CD4-positive, alpha-beta T cell treated with Interferon alpha-2 for 1 hour (primary cell): ENCODE data around the gene TMEM132D.

Experiments
- DNase-seq, 2 donors: peaks; one replicate each; pipeline ENCODE4 v3.0.0-alpha.2; 2020 to 2022

The TMEM132D gene

DNA sequence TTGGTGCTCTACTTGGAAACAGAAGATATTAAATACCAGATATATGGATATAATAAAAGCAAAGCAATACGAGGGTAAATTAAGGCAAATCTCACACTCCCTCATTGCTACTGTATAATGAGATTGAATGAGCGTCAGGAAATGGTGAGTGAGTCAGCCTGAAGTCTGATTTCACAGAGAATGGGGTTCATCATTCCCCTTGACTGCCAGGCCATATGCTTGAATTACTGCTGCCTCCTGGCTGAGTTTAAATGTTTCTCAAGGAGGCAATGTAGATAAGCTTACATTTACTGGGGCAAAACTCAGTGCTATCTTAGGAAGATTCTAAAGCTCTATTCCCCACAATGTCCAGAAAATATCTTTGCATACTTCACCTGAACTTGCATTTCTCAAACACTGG is 380.2 kb downstream of the TMEM132D start:
- DNase-seq, result no peak

DNA sequence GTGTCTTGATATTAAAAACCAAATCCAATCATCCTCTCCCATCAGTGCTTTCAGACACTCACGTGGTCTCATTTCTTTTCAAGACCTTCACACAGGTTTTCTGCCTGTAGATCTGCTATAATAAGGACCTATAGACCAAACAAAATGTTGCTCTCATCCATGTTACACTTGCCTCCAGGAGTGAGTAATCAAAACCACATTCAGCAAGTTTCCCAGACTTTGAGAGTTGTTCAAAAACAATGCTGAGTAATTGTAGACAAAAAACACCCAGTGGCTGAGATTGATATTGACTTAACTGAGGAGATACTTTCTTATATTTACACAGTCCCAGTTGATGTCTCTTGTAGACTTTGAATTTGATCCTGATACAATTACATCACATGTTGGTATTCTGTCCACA is 383.1 kb downstream of the TMEM132D start:
- no peak for DNase-seq

DNA sequence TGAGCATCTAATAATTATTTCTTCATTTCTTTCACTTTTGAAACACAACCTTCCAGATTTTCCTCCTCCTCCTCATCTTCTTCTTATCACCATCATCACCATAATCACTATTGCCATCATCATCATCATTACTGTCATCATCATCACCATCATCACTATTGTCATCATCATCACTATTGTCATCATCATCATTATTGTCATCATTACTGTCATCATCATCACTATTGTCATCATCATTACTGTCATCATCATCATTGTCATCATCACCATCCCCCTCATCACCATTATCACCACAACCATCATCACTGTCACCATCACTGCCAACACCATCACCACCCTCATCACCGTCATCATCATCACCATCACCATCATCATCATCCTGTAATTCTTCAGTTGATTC is 400.0 kb downstream of the TMEM132D start:
- no peak for DNase-seq

DNA sequence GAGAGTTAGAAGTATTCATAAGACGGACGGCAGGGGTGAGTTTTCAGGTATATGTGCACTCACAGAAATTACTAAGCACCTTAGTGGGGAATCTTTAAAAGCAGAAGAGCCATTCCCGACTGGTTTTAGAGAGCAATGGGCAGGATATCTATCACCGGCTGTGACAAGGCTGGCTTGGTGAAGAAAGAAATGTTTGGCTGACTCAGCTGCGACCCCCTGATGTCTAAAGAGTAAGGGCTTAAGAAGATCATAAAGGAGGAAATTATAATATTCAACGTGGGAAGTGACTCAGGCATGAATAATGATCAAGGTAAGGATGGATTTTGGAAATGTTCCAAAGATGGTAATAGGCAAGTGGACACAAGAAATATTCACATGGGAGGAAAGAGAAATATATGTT is 407.6 kb downstream of the TMEM132D start:
- no peak for DNase-seq

DNA sequence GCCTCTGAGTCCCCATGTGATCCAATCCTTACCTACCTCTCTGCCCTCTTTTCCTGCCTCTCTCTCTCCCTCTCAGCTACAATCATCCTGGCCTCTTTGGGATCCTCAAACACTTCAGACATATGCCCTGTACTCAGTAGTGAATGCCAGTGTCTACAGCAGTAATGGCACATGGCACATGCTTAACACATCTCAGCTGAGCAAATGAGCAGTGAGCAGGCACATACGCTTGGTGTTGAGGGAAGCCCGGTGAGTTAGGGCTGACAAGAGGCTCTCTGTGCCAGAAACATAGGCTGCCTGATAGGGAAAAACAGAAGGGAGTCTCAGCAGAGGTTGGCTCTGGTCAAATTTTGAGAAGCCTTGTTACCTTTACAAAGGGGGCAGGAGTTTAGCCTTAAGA is 409.1 kb downstream of the TMEM132D start:
- no peak for DNase-seq

DNA sequence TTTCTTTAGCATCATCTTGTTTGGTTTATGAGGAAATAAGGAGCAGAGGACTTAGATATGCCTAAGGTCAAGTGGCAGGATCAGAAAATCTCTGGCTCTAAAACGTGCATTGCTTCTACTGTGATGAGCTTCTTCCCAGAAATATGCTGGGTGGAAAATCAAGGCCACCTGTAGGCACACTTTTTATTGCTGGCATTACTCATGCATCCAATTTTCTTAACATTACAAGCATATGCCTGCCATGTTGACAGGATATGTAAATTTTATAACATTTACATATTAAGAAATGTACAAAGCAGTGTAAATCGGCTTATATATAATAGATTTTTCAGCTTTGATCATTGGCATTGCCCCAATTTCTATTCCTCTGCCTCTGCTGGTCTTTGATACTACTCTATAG is 409.6 kb downstream of the TMEM132D start:
- DNase-seq, result no peak

DNA sequence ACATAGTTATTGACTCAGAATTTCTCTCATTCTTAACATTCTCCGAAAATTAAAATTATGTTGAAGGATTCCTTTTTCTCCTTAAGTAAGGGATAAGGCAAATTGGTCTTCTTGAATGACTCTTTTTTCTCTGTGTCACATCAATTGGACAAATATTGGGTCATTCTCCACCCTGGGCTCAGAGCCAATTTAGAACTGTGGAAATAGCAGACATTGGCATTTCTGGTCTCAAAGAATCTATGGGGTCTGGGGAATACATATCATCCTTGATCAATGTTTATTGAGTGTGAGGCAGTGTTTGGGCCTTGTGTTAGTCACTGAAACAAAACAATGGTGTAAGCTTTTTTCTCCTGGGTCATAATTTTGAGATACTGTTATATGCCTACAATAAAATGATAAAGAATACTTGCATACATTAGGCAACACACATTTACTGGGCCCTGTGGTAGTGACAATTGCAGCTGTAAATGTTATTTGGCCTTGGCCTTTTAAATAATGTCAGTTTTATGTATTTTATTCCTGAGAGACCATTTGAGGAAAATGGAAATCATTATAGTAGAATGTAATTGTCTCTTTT is 414.6 kb downstream of the TMEM132D start:
- no peak for DNase-seq

DNA sequence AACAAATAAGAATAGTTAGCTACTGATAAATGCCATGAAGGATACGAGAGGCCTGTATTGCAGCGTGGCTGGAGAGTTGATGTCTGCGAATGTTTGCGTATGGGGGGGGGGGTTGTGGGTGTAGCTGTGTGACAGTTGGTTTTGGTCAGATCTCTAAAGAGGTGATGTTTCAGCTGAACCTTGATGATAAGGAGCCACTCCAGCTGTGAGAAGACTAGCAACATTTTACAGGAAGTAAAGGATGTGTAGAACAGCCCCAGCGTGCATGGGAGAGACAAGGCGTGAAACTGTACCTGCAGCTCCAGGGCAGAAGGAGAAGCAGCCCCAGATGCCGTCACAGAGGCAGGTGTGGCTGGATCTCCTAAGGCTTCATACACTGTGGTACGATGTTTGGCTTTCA is 416.9 kb downstream of the TMEM132D start:
- no peak for DNase-seq

DNA sequence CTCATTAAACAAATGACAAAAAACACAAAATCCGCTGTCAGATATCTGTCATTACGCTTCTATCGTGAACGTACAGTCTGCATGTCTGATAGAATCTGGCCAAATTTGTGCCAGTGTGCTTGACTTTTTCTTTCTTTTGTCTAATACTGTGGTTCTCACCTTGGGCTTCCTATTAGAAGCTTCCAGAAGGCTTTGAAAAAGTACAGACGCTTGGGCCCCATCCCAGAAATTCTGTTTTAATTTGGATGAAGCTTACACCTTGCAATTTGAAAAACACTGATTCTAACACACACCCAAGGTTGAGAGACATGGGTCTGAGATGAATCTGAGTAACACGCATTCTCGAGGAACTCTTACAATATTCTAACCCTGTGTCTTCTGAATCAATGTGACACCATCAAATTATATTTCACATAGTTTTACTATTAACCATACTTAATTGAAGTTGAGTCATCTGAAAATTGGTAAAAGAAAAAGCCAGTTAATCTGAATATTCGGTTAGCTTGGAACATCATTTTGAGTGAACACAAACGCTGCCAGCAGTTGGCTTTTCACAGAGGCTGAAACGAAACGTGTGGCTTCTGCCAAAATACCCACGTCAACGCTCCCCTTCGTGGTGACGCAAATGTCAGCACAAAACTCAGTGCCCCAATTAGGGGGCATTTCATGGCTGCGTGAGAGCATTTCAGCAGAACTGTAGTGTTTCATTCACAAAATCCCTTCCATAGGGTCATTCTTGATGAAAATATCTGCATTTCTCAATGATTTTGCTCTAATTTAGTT is 420.5 kb downstream of the TMEM132D start:
- DNase-seq, result no peak

DNA sequence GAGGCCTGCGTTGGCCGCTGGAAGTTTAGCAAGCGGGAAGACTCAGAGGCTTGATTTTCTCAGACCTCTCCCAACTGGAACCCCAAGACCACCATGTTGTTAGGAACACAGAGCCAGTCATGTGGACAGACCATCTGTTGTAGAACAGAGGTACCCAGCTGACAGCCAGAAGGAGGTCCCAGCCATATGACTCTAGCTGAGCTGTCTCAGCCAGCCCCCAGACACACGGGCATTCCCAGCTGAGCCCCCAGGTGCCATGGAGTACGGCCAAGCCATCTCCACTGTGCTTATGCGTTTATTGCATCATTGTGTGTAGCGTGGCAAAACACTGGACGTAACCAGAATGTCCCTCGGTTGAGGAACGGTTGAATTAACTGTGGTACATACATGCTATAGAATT is 421.9 kb downstream of the TMEM132D start:
- DNase-seq, result no peak

DNA sequence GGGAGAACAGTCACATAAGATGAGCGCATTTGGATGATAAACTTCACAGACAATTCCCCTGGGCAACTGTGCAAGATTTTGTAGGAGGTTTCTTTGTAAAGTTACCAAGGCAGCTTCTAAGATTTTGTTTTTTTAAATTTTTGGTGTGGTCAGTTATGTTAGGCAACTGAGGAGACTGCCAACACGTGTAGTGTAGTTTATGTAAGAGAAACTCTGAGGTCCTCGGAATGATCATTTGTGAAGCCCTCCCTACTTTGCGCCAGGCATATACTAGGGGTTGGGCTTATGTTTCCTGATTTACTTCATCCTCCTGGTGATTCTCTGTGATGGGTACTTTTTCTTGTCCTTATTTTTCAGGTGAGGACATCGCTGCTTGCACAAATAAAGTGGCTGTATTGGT is 433.6 kb downstream of the TMEM132D start:
- no peak for DNase-seq

DNA sequence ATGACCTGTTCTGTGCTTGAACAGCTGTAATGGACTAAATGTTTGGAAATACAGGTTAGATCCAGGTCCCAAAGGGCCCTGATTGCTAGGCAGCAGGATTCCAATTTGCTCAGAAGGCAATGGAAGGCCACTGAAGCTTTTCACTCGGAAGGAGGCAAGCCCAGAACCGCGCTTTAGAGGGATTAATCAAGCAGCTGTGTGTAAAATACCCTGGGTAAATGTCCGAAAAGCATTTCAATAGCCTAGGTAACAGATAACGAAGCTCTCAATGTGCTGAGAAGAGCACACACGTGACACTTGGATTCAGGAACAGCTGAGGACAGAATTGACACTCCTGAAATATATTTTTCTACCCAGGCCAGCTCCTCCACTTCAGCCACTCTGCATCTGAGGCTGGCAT is 436.1 kb downstream of the TMEM132D start:
- DNase-seq, result no peak

DNA sequence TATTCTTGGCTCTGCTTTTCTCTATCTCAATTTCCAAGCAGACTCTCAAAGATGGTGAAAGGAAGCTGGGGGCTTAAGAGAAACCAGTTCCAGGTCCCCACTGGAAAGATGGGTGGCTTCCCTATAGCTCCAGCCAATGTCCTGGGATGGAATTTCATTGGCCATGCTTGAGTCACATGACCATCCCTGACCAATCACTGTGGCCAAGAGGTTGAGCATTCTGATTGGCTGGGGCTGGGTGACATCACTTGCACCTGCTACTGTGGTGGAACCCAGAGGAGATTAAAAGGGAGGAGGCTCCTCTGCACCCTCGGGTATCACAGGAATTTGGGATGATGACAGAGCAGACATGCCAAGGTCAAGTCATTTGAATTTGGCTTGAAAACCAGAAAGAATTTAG is 436.5 kb downstream of the TMEM132D start:
- DNase-seq, result no peak

DNA sequence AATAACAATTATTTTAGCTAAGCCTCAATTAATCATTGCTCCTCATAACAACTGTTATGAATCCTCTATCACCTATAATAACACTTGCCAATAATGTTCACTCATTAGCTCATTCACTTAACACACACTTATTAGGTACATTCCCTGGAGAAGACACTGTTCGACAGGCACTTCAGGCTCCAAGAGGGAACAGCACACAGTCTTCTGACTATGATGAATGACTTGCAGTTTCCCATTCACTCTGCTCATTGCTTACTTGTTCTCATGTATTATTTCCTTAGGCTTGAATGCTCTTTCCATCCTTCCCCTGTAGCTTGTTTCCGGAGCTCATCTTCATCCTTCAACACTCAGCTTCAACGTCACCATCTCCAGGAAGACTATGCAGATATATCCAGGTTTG is 437.3 kb downstream of the TMEM132D start:
- no peak for DNase-seq

DNA sequence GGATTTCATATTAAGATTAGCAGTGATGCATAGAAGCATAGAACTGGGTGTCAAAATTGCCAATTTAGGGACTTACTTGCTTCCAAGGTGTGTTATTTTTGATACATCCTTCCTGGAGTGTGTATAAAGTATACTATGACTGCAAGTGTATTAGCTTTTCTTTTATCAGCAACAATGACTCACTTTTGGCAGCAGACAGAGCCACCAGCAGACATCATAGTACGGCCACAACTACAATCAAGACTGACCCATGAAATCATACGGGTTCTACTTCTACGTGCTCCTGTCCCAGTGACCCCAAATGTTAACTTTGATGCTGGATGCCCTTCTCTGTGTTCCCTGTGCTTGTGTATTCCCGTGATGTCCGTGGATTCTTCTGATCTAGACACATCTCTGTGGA is 443.9 kb downstream of the TMEM132D start:
- no peak for DNase-seq

DNA sequence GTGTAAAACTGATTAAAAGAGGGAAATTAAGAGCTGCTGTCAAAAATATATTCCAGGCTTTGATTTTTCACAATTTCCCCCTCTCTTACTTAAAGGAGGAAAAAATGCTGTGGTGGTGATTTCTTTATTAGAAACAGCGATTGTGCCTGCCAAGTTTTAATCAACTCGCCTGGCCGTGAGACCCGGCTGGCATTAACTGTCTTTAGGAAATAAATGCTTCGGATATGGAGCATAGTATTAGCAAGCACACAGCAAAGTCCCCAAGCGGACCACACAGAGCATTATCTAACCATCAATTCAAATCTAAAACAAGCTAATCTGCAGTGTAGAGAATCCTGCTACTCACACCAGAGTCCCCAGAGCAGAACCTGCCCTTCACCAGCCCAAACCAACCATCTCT is 457.1 kb downstream of the TMEM132D start:
- DNase-seq, result no peak

DNA sequence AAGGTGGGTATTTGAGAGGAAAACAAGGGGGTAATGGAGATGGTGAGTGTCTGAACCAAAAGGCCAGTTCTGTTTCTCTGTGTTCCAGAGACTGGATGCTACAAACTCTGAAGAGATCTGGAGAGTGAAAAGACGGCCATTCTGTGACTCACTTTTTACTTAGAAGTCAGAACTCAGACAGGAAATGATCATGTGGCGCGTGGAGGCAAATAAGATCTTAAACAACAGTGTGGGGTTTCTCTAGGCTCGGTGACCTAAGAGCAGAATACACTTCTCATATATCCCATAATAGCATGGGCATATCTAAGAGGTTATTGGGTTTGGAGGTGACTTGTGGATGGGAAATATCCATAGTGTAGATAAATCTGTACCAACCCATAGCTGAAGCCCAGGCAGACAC is 463.5 kb downstream of the TMEM132D start:
- no peak for DNase-seq

DNA sequence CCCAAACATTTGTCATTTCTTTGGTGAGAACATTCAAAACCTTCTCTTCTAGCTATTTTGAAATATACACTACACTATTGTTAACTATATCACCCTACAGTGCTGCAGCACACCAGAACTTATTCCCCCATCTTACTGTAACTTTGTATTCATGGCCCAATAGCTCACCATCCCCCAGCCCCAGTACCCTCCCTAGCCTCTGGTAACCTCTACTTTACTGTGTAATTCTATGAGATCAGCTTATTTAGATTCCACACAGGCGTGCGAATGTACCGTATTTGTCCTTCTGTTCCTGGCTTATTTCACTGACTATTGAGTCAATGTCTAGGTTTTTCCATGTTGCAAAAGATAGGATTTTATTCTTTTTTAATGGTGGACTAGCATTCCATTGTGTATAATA is 469.0 kb downstream of the TMEM132D start:
- DNase-seq, result no peak

DNA sequence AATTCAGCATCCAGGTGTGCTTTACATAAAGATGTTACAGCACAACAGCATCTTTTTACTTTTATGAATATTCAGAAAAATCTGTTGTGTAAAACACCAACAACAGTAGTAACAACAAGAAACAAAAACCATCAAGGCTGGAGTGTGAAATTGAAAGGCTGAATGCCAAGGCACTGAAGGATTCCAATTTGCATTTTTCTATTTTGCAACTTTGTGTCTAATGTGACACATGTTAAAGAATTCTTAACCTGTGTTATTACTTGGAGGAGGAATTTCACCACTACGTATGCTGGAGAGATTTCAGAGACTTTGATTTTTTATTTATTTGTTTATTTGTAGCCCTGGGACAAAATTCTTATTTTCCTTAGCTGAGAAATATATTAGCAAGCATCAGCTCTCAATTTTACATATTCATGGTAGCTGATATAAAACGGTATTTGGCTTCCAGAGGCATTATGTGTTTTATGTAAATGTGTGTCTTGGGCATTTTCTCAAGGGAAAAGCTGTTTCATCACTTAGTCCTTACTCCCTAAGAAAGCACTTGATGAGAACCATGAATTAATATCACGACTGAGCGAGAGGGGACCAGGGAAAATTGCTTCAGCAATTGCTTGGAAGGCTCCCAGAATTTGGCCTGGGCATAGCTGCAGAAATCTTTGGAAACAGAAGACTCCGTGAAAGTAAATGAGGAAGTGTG is 475.4 kb downstream of the TMEM132D start:
- no peak for DNase-seq

DNA sequence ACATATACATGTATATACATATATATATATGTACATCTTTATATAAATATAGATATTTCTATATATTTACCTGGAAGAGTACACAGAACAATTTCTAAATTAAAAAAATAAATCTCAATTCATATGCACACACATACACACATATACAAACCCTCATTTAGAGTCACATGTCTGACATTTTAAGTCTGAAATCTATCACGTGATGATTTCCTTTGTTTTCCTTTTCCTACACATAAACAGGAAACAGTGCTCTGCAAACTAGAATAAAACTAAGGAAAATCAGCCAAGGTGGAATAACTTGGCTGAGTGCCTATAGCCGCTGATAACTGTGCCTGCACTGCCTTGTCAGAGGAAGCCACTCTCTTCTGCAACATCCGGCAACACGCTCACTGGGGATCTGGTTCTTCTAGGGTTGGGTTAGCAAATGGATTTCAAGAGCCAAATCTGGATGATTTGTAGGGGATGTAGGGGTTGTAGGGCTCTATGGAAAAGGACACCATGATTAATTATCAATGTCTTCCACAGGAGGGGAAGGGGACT is 480.7 kb downstream of the TMEM132D start:
- DNase-seq, result no peak

DNA sequence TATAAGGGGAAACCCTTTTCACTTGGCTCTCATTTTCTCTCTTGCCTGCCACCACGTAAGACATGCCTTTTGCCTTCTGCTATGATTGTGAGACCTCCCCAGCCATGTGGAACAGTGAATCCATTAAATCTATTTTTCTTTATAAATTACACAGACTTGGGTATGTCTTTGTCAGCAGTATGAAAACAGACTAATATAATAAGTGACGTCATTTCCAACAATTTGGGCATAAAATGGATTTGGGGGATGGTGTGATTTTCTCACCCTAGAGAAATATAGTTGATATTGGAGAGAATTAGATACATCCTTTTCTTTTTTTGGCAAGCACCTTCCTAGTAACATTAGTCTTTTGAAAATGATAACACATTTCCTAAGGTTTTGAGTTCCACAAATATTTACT is 490.5 kb downstream of the TMEM132D start:
- DNase-seq, result no peak

DNA sequence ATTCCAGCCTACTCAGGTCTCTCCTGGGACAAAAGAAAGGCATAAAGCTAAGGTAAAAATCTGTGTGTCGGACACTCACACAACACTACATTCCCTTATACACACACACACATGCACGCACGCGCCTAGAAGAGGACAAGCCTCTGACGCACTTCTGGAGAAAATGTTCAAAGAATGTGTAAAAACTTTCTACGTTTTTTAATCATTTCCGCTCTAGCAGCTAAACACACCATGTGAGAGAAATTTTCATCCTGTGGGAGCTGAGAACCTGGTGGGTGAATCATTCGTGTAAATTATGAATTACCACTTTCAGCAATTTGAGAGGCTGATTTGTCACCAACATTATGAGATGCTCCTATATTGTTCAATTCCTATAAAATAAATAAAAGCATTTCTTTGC is 494.5 kb downstream of the TMEM132D start:
- DNase-seq, result no peak

DNA sequence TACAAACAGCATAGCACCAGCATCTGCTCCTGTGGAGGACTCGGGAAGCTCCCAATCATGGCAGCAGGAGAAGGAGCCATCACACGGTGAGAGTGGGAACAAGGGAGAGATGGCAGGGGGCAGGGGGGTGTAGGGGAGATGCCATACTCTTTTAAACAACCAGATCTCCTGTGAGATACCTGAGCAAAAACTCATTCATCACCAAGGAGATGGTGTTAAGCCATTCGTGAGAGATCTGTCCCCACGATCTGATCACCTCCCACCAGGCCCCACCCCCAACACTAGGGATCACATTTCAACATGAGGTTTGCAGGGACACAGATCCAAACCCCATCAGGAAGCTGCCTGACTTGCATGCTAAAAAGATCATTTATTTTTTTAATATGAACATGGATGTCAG is 499.3 kb downstream of the TMEM132D start:
- no peak for DNase-seq

DNA sequence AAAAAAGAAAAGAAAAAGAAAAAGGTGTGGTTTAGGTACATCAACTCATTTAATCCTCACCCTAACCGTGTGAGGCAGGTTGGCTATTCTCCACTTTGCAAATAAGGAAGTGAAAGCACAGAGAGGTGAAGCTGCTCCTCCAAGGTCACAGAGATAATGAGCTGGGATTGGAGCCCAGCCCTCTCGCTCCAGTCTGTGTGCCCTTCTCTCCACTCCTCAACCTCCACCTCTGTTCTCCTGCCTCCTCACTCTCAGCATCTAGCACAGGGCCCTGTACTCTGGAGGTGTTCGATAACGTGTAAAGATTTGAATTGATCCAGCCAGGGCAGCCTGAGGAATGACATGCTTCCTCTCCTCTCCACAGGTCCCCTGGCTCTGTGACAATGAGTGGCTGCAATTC is 502.3 kb downstream of the TMEM132D start:
- no peak for DNase-seq
